Chondrocyte (in vitro differentiated cells): ENCODE results near the gene TMOD2. TPM values are rescaled to one million over a fixed set of nuclear protein-coding genes. Genes with fewer than 3 reads are reported as not detected.

Experiments used
- DNase-seq: peaks from one replicate; pipeline ENCODE4 v3.0.0; 2021; ENCODE audit warnings: mixed read lengths, low spot score
- H3K27ac Mint-ChIP-seq: one replicate; pipeline ENCODE4 v1.8.0; 2021; ENCODE audit warnings: mild to moderate bottlenecking, moderate library complexity, mixed read lengths; ENCODE audit not compliant: unreplicated experiment
- H3K27me3 Mint-ChIP-seq: 2 replicates; pipeline ENCODE4 v1.8.0; 2021; ENCODE audit warnings: low read depth, mixed read lengths
- H3K36me3 Mint-ChIP-seq: 2 replicates; pipeline ENCODE4 v1.8.0; 2021; ENCODE audit warnings: low read depth, mixed read lengths
- H3K4me1 Mint-ChIP-seq: 2 replicates; pipeline ENCODE4 v1.8.0; 2021; ENCODE audit warnings: low read depth, mild to moderate bottlenecking, mixed read lengths
- H3K4me3 Mint-ChIP-seq: one replicate; pipeline ENCODE4 v1.8.0; 2021; ENCODE audit warnings: mild to moderate bottlenecking, moderate library complexity, mixed read lengths; ENCODE audit not compliant: unreplicated experiment
- H3K9me3 Mint-ChIP-seq: 2 replicates; pipeline ENCODE4 v1.8.0; 2021; ENCODE audit warnings: low read depth, mixed read lengths
- CTCF ChIP-seq: fragments of 200-600 bp; sonication (generic); IDR thresholded peaks from 2 replicates; pipeline ENCODE4 v1.5.0; 2021; ENCODE audit warnings: antibody characterized with exemption, mild to moderate bottlenecking, moderate library complexity
- total RNA-seq: library from RNA; stranded (reverse); gene quantifications from 3 replicates; pipeline ENCODE4 v1.2.1, GENCODE V29; 2021

The TMOD2 gene
- total RNA-seq, 1 donor from 2014 or later = 7.8 TPM

DNA sequence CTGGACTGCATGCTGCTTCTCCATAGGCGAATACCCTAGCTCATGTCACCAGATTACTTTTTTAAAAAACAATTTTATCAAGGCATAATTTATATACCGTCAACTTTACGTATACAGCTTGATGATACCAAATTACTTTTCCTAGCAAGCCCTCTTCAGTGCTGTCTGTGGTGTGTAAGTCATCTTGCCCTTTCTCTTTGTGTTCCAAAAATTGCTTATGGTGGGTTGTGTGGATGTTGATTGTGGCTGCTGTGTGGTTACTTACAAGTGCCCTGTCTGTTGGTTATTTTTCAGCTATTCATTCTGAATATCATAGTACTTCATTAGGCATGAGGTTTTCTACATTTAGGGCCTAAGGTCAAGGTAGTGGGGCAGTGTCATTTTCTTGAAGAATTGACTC is 90.9 kb downstream of the TMOD2 start:
- Mint-ChIP-seq H3K36me3 (no peaks in the 10 kb centered on the region), H3K4me3 (no peak overlapping the region), H3K9me3 (no peaks in the 10 kb centered on the region), H3K4me1 (peaks cover 80% of the 10 kb centered on the region), H3K27me3 (no peaks in the 10 kb centered on the region), H3K27ac (no peak overlapping the region)
- no peak for DNase-seq
- no peak for TF ChIP-seq CTCF

DNA sequence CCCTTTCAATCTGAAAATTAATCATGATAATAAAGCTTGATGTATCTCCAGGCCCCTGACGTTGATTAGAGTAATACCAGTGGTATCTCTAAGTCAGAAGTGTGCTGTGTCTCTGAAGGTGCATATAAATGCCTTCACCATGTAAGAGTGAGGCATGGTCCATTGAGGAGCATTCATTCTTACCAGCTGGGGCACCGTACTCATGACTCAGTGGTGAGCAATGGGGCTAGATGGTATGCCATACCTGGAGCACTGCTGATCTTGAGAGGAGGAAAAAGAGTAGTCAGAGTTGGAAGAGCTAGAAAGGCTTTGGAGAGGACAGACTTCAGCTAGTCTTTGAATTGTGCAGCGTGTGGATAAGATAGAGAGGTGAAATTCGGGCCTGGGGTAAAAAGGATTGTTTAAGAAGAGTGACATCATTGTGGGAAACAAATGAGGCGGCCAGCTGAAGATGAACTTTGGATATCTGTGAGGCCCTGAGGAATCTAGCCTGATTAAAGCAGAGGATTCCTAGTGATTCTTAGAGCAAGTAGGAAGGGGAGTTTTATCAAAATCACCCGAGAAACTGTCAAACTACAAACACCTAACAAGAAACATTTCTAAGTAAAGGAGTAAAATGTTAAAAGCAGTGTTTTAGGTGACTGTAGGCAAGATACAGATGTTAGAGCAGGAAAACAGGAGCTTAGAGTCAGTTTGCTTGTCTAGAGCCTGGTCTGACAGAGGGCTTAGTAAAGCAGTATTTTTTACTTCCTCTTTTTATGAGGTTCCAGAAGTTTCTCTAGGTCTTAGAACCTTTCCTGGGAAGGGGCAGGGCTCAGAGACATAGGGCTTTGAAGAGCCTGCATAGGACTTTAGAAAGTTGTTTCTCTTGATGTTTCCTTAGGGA is 91.7 kb downstream of the TMOD2 start:
- no peaks in the 10 kb centered on the region for H3K27me3 Mint-ChIP-seq
- no peak overlapping the region for H3K4me3 Mint-ChIP-seq
- DNase-seq = no peak
- TF ChIP-seq CTCF = no peak
- H3K9me3 Mint-ChIP-seq = no peaks in the 10 kb centered on the region
- peaks cover 73% of the 10 kb centered on the region for H3K4me1 Mint-ChIP-seq
- H3K27ac Mint-ChIP-seq = peak overlapping the region; percentile 68
- no peaks in the 10 kb centered on the region for H3K36me3 Mint-ChIP-seq

- no peaks in the 10 kb centered on the region for H3K27me3 Mint-ChIP-seq
- peaks cover 72% of the 10 kb centered on the region for H3K4me1 Mint-ChIP-seq
- H3K4me3 Mint-ChIP-seq = peak overlapping the region; percentile 0
- TF ChIP-seq CTCF = no peak
- no peaks in the 10 kb centered on the region for H3K9me3 Mint-ChIP-seq
- H3K36me3 Mint-ChIP-seq = peaks cover 4% of the 10 kb centered on the region
- H3K27ac Mint-ChIP-seq = peak overlapping the region; percentile 87
- no peak for DNase-seq
These were observed 93.5 kb downstream of the TMOD2 start for GRCh38 chr15:51844747-51845426.

DNA sequence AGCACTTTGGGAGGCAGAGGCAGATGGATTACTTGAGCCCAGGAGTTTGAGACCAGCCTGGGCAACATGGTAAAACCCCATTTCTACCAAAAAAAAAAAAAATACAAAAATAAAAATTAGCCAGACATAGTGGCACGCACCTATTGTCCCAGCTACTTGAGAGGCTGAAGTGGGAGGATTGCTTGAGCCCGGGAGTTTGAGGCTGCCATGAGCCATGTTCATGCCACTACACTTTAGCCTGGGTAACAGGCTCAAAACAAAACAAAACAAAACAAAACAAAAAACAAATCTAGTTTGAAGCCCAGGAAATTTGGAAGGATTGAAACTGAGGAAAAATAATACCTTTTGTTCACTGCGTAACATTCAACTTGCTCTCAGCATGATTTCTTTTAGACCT is 94.7 kb downstream of the TMOD2 start:
- Mint-ChIP-seq H3K36me3 (peaks cover 4% of the 10 kb centered on the region), H3K27ac (peak overlapping the region; percentile 87), H3K4me1 (peaks cover 74% of the 10 kb centered on the region), H3K4me3 (no peak overlapping the region), H3K9me3 (no peaks in the 10 kb centered on the region), H3K27me3 (no peaks in the 10 kb centered on the region)
- no peak for DNase-seq
- no peak for TF ChIP-seq CTCF

DNA sequence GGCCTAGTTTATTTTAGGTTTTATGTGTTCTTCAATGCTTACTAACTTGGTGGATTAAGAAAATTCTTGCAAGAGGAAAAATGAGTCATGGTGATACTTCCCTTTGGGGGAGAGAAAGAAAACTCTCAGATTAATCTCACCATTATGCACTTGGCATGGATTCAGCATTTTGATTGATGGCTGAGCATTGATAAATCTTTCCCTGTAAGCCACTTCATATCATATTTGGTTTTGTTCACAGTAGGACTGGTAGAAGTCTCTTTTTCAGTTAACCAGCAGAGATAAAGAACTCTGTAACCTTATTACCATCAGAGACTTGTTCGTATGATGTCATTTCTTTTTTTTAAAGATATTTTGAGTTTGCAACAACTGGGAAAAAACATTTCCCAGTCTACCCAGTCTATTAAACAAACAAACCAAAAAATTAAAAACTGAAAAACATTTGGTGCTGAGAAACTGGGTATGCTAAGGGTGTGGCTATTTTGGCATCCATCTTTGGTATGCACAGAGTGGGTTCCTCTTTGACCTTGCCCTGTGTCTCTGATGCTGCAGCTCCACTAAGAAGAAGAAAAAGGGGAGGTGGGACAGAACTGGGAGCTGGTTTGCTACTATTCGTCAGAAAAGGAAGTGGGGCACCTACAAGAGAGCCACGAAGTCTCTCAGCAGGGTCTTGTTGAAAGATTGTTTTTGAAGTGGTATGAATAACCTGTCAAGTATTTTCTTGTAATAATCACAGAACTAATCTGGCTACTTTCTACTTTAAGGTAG is 95.2 kb downstream of the TMOD2 start:
- H3K36me3 Mint-ChIP-seq = peaks cover 4% of the 10 kb centered on the region
- H3K27me3 Mint-ChIP-seq = no peaks in the 10 kb centered on the region
- peaks cover 70% of the 10 kb centered on the region for H3K4me1 Mint-ChIP-seq
- H3K4me3 Mint-ChIP-seq = peak overlapping the region; percentile 29
- H3K9me3 Mint-ChIP-seq = no peaks in the 10 kb centered on the region
- no peak for DNase-seq
- TF ChIP-seq CTCF = no peak
- peak overlapping the region; percentile 87 for H3K27ac Mint-ChIP-seq
